Heart left ventricle (tissue), 16 donors: ENCODE data around the gene RPS28. TPM values are rescaled to one million over a fixed set of nuclear protein-coding genes. Genes with fewer than 3 reads are reported as not detected.

Experiments used
- ATAC-seq, 4 donors: fragments of 200-7000 bp; cut with Tn5 transposase; one replicate each; pipeline ENCODE4 v1.9.1; 2020 to 2022; ENCODE audit warnings: moderate library complexity in 4 of 4, mild to moderate bottlenecking in 3 of 4, moderate number of reproducible peaks in 1 of 4
- DNase-seq, 5 donors: peaks; one replicate each; pipeline ENCODE4 v3.0.0-alpha.2; 2020
- H3K27ac ChIP-seq, 12 donors: fragments of 200-600 bp; sonication (generic) in 4 of 12; one replicate each; pipeline versions ENCODE4 v1.5.0 to v1.8.0; 2016 to 2022; ENCODE audit warnings: mild to moderate bottlenecking in 2 of 12
- H3K27me3 ChIP-seq, 9 donors: fragments of 200-600 bp; sonication (generic) in 2 of 9; one replicate each; pipeline versions ENCODE4 v1.5.1 to v1.8.0; 2016 to 2022; ENCODE audit warnings: mild to moderate bottlenecking in 3 of 9
- H3K36me3 ChIP-seq, 9 donors: fragments of 200-600 bp; sonication (generic) in 2 of 9; one replicate each; pipeline versions ENCODE4 v1.5.0 to v1.8.0; 2018 to 2022; ENCODE audit warnings: mild to moderate bottlenecking in 2 of 9
- H3K4me1 ChIP-seq, 12 donors: fragments of 200-600 bp; sonication (generic) in 4 of 12; one replicate each; pipeline versions ENCODE4 v1.5.0 to v1.8.0; 2016 to 2022; ENCODE audit warnings: mild to moderate bottlenecking in 3 of 12
- H3K4me3 ChIP-seq, 12 donors: fragments of 200-600 bp; sonication (generic) in 4 of 12; one replicate each; pipeline versions ENCODE4 v1.5.0 to v1.8.0; 2017 to 2022; ENCODE audit warnings: mild to moderate bottlenecking in 9 of 12, moderate library complexity in 4 of 12
- H3K9me3 ChIP-seq, 12 donors: fragments of 200-600 bp; sonication (generic) in 4 of 12; one replicate each; pipeline versions ENCODE4 v1.5.0 to v1.8.0; 2016 to 2022; ENCODE audit warnings: mild to moderate bottlenecking in 1 of 12
- CTCF ChIP-seq, 12 donors: fragments of 200-600 bp; sonication (generic) in 4 of 12; IDR thresholded peaks; one replicate each; pipeline versions ENCODE4 v1.5.0 to v1.8.0; 2018 to 2022; ENCODE audit warnings: antibody characterized with exemption in 12 of 12, mild to moderate bottlenecking in 5 of 12
- POLR2A ChIP-seq, 2 donors: fragments of 450-650 bp; IDR thresholded peaks; one replicate each; pipeline ENCODE4 v1.6.1; 2017; ENCODE audit warnings: antibody characterized with exemption in 2 of 2, mild to moderate bottlenecking in 2 of 2, moderate library complexity in 2 of 2
- WGBS, 4 donors: extraction: QIAGEN DNeasy Blood & Tissue Kit in 2 of 4; methylation state at CpG; one replicate each; pipeline versions ENCODE4 v1.1.5 to v1.1.7; 2013 to 2018; 5-methylcytosine and 5-hydroxymethylcytosine counted together
- intact Hi-C, 10 donors: fragments of 100-400 bp; cut with DNase I; formaldehyde crosslinking; loops; one replicate each; pipeline versions ENCODE4 v1.11.1 to v1.14.2; 2022
- polyA plus RNA-seq, 2 donors: library from polyadenylated mRNA; stranded (reverse); fragments of 200-250 nt; gene quantifications; one replicate each; pipeline ENCODE4 v1.2.3, GENCODE V29; 2013
- total RNA-seq, 9 donors: library from RNA; depleted of rRNA in 2 of 9; stranded (reverse); fragments of >200 nt in 2 of 9; fragmentation: NEBNext Ultra II Directional in 3 of 9; extraction: Animal tissue kit (Norgen Biotek cat#: 25700) in 3 of 9; gene quantifications; one replicate each; pipeline versions ENCODE4 v1.1.0 to v1.2.4, GENCODE V29; 2016 to 2023
- donor health status: ischemic (EF 13 %, LVEDD 7.1; RV severe dilation, severe dysfunction).
- donor health status: healthy with polysubstance abuse.
- donor health status: DM: no; HTN: yes; CAD: no.
- donor health status: DM: no; HTN: no; CAD: no.
- donor health status: ischemic (EF 25% LVEDD 6.9; RV normal size, moderate dysfunction).
- donor health status: ischemic (EF 25% LVEDD 5.7; RV mildly dilated, moderate dysfunction).
- donor health status: healthy.
- donor health status: DM: yes; HTN: yes; CAD: no.
- donor health status: ischemic (EF 35%, LVEDD 5.7; RV mildly dilated, moderate dysfunction).
- donor health status: nonischemic (EF 11% LVEDD 7.7; RV severe dilation, severe dysfunction).
- donor health status: DM: yes; HTN: yes; CAD: no.
- donor health status: PGD.
- donor health status: ischemic (EF 29% LVEDD 5.4; RV normal size, mild dysfunction).
- donor health status: nonischemic (EF 23%, LVEDD 6.1; RV moderate dilation, normal function).

RPS28 gene
- total and polyA plus RNA-seq, 11 donors, result 271 to 1,278 (median 1,048) TPM

- intact Hi-C loops, result loop anchor here in 1 of 10 donors (10.0 kb wide), 1 partner anchor 65 kb away; no protein-coding TSS in a partner anchor
- peaks cover 0 to 26% (median 4%) of the 10 kb centered on the region in 9 donors for H3K36me3 ChIP-seq
- WGBS, 4 donors, result 58 to 84% (median 74%) methylated on average over 3 of the region's 3 CpGs
- H3K4me3 ChIP-seq, result no peak overlapping the region
- peaks cover 6 to 24% (median 12%) of the 10 kb centered on the region in 9 donors for H3K27me3 ChIP-seq
- peaks cover 0 to 5% (median 0%) of the 10 kb centered on the region in 12 donors for H3K9me3 ChIP-seq
- TF ChIP-seq POLR2A (IDR thresholded peaks at IDR 0.05), result no peak
- no peak for ATAC-seq
- H3K27ac ChIP-seq, result no peak overlapping the region
- H3K4me1 ChIP-seq, result peaks cover 10 to 25% (median 19%) of the 10 kb centered on the region in 12 donors
- no peak for DNase-seq
These were observed 8.7 kb downstream of the RPS28 start for GRCh38 chr19:8329996-8330395.

- no peak overlapping the region for H3K27ac ChIP-seq
- H3K4me3 ChIP-seq, result no peak overlapping the region
- H3K9me3 ChIP-seq, result peaks cover 0 to 5% (median 0%) of the 10 kb centered on the region in 12 donors
- ATAC-seq (no peak), DNase-seq (no peak)
- peaks cover 0 to 26% (median 4%) of the 10 kb centered on the region in 9 donors for H3K36me3 ChIP-seq
- 75 to 87% (median 77%) methylated on average over 8 of the region's 8 CpGs for WGBS, 4 donors
- TF ChIP-seq POLR2A (IDR thresholded peaks at IDR 0.05) (no peak), CTCF (IDR thresholded peaks at IDR 0.05) (no peak)
- H3K4me1 ChIP-seq, result peaks cover 10 to 32% (median 24%) of the 10 kb centered on the region in 12 donors
- intact Hi-C loops, result no loop called here
- H3K27me3 ChIP-seq, result peaks cover 6 to 38% (median 13%) of the 10 kb centered on the region in 9 donors
These were observed 10.1 kb downstream of the RPS28 start for GRCh38 chr19:8331263-8331845.

- ATAC-seq (peak; percentile 31 to 81 (median 49)), DNase-seq (peak; percentile 62 to 78 (median 67))
- Histone ChIP-seq H3K9me3 (no peaks in the 10 kb centered on the region), H3K4me1 (peaks cover 10 to 46% (median 30%) of the 10 kb centered on the region in 12 donors), H3K4me3 (peak overlapping the region in 2 of 12 donors; percentile 2), H3K27me3 (peaks cover 6 to 44% (median 13%) of the 10 kb centered on the region in 9 donors), H3K27ac (peak overlapping the region in 10 of 12 donors; percentile 12 to 83 (median 71)), H3K36me3 (peaks cover 0 to 18% (median 2%) of the 10 kb centered on the region in 9 donors)
- intact Hi-C loops, result no loop called here
- 15 to 29% (median 23%) methylated on average over 28 to 52 of the region's 52 CpGs for WGBS, 4 donors
- TF ChIP-seq POLR2A (IDR thresholded peaks at IDR 0.05) (no peak), CTCF (IDR thresholded peaks at IDR 0.05) (no peak)
These were observed 11.9 kb downstream of the RPS28 start for GRCh38 chr19:8332976-8333766.

- 27 to 41% (median 37%) methylated on average over 18 to 48 of the region's 48 CpGs for WGBS, 4 donors
- no peak for DNase-seq
- intact Hi-C loops, result no loop called here
- peak in 1 of 4 donors; percentile 4 for ATAC-seq
- Histone ChIP-seq H3K4me3 (peak overlapping the region in 5 of 12 donors; percentile 2 to 43 (median 16)), H3K36me3 (peaks cover 0 to 18% (median 2%) of the 10 kb centered on the region in 9 donors), H3K27me3 (peaks cover 6 to 44% (median 13%) of the 10 kb centered on the region in 9 donors), H3K4me1 (peaks cover 10 to 47% (median 31%) of the 10 kb centered on the region in 12 donors), H3K9me3 (no peaks in the 10 kb centered on the region), H3K27ac (peak overlapping the region in 10 of 12 donors; percentile 33 to 83 (median 71))
- TF ChIP-seq CTCF (IDR thresholded peaks at IDR 0.05) (no peak), POLR2A (IDR thresholded peaks at IDR 0.05) (no peak)
These were observed 12.6 kb downstream of the RPS28 start for GRCh38 chr19:8333767-8334457.
